Natural killer cell (primary cell): ENCODE measurements around the gene TMEM88. TPM values are rescaled to one million over a fixed set of nuclear protein-coding genes. Genes with fewer than 3 reads are reported as not detected.

ENCODE experiments used
- ATAC-seq, 3 donors: fragments of 150-1000 bp in 2 of 3; fragments of 200-7000 bp in 1 of 3; cut with Tn5 transposase; 1 replicate in 1 of 3; 2 replicates in 2 of 3; pipeline ENCODE4 v1.10.0; 2021; ENCODE audit warnings: mild to moderate bottlenecking in 2 of 3, moderate library complexity in 2 of 3
- DNase-seq, 2 donors: peaks; one replicate each; pipeline versions ENCODE4 v3.0.0 to v3.0.0-alpha.2; 2013 to 2021; ENCODE audit warnings: mixed read lengths in 1 of 2
- H3K27ac ChIP-seq: one replicate; pipeline ENCODE4 v1.5.1; 2013; ENCODE audit warnings: mild to moderate bottlenecking, low read length
- H3K27me3 ChIP-seq: one replicate; pipeline ENCODE4 v1.6.1; 2013; ENCODE audit warnings: low read length; ENCODE audit not compliant: control insufficient read depth, insufficient read depth
- H3K36me3 ChIP-seq: one replicate; pipeline ENCODE4 v1.6.1; 2013; ENCODE audit warnings: low read length; ENCODE audit not compliant: control insufficient read depth, insufficient read depth
- H3K4me1 ChIP-seq: one replicate; pipeline ENCODE4 v1.6.1; 2013; ENCODE audit warnings: low read length; ENCODE audit not compliant: control insufficient read depth, insufficient read depth
- H3K4me3 ChIP-seq: one replicate; pipeline ENCODE4 v1.5.1; 2013; ENCODE audit warnings: low read length
- H3K9me3 ChIP-seq: one replicate; pipeline ENCODE4 v1.6.1; 2013; ENCODE audit warnings: low read length; ENCODE audit not compliant: control insufficient read depth, insufficient read depth
- H3K27ac Mint-ChIP-seq, 2 donors: one replicate each; pipeline ENCODE4 v1.8.0; 2022; ENCODE audit warnings: mild to moderate bottlenecking in 2 of 2, mixed read lengths in 2 of 2, moderate library complexity in 1 of 2
- H3K27me3 Mint-ChIP-seq, 2 donors: one replicate each; pipeline ENCODE4 v1.8.0; 2022; ENCODE audit warnings: low read depth in 2 of 2, mixed read lengths in 2 of 2
- H3K36me3 Mint-ChIP-seq: one replicate; pipeline ENCODE4 v1.8.0; 2022; ENCODE audit warnings: mixed read lengths
- H3K4me1 Mint-ChIP-seq, 2 donors: one replicate each; pipeline ENCODE4 v1.8.0; 2022; ENCODE audit warnings: mixed read lengths in 2 of 2
- H3K4me3 Mint-ChIP-seq: one replicate; pipeline ENCODE4 v1.8.0; 2022; ENCODE audit warnings: mild to moderate bottlenecking, moderate library complexity, mixed read lengths
- H3K9me3 Mint-ChIP-seq, 2 donors: one replicate each; pipeline ENCODE4 v1.8.0; 2022; ENCODE audit warnings: mixed read lengths in 2 of 2
- WGBS: methylation state at CpG from one replicate; pipeline ENCODE4 v1.1.7; 2013; ENCODE audit warnings: missing lambda C conversion rate; ENCODE audit not compliant: insufficient coverage; 5-methylcytosine and 5-hydroxymethylcytosine counted together
- intact Hi-C: fragments of 100-400 bp; cut with micrococcal nuclease; formaldehyde crosslinking; loops from one replicate; pipeline ENCODE4 v1.14.2; 2022
- total RNA-seq, 4 donors: library from RNA; stranded (reverse); fragments of 120-200 nt in 1 of 4; gene quantifications; one replicate each; pipeline versions ENCODE4 v1.2.3 to v1.2.4, GENCODE V29; 2013 to 2022
- TF ChIP-seq, protein P1 (sequence below): fragments of 200-600 bp; IDR thresholded peaks from one replicate; pipeline ENCODE4 v1.8.0; 2022; ENCODE audit warnings: antibody characterized with exemption

Gene TMEM88
- total RNA-seq, 3 donors from 2014 or later (not counting 1 experiment from before 2014, with no cell fraction given) = 12.7 to 45.5 (median 27.6) TPM

DNA sequence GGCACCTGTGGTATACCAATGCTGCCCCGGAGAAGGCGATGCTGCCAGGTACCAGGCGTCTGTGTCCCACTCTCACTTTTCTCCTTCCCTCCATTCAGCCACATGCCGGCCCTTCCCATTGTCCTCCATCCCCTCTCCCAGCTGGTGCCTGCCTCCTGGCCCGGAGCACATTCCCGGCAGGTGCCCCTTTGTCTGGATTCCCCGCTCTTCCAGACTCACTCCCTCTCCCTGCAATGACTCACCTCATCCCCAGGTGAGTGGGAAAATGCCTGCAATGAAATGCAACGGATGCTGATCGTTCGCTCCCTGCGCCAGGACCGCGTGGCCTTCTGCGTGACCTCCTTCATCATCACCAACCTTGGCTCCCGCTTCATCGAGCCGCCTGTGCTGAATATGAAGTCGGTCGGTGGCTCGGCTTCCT lies 31.3 kb upstream of the TMEM88 start:
- Mint-ChIP-seq H3K4me1 (no peaks in the 10 kb centered on the region), H3K36me3 (no peaks in the 10 kb centered on the region), H3K4me3 (no peak overlapping the region), H3K27me3 (peaks cover 8 to 19% of the 10 kb centered on the region in 2 donors), H3K9me3 (no peaks in the 10 kb centered on the region), H3K27ac (no peak overlapping the region)
- Histone ChIP-seq H3K27ac (no peak overlapping the region), H3K27me3 (no peaks in the 10 kb centered on the region), H3K4me1 (no peaks in the 10 kb centered on the region), H3K36me3 (no peaks in the 10 kb centered on the region), H3K9me3 (no peaks in the 10 kb centered on the region), H3K4me3 (no peak overlapping the region)
- intact Hi-C loops = loop anchor here (5.0 kb wide), 1 partner anchor 234 kb away; no protein-coding TSS in a partner anchor
- no peak for ATAC-seq
- 96% methylated on average over 20 of the region's 20 CpGs for WGBS
- TF ChIP-seq, protein P1, sequence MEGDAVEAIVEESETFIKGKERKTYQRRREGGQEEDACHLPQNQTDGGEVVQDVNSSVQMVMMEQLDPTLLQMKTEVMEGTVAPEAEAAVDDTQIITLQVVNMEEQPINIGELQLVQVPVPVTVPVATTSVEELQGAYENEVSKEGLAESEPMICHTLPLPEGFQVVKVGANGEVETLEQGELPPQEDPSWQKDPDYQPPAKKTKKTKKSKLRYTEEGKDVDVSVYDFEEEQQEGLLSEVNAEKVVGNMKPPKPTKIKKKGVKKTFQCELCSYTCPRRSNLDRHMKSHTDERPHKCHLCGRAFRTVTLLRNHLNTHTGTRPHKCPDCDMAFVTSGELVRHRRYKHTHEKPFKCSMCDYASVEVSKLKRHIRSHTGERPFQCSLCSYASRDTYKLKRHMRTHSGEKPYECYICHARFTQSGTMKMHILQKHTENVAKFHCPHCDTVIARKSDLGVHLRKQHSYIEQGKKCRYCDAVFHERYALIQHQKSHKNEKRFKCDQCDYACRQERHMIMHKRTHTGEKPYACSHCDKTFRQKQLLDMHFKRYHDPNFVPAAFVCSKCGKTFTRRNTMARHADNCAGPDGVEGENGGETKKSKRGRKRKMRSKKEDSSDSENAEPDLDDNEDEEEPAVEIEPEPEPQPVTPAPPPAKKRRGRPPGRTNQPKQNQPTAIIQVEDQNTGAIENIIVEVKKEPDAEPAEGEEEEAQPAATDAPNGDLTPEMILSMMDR = no peak
- DNase-seq = no peak

GRCh38 chr17:7824021-7824924 lies 30.6 kb upstream of the TMEM88 start:
- intact Hi-C loops = loop anchor here (5.0 kb wide), 1 partner anchor 233 kb away; no protein-coding TSS in a partner anchor
- 94% methylated on average over 9 of the region's 9 CpGs for WGBS
- H3K4me1 Mint-ChIP-seq = no peaks in the 10 kb centered on the region
- H3K9me3 ChIP-seq = no peaks in the 10 kb centered on the region
- DNase-seq (no peak), ATAC-seq (no peak)
- H3K36me3 Mint-ChIP-seq = no peaks in the 10 kb centered on the region
- H3K27me3 ChIP-seq = no peaks in the 10 kb centered on the region
- H3K27me3 Mint-ChIP-seq = peaks cover 8 to 20% of the 10 kb centered on the region in 2 donors
- no peaks in the 10 kb centered on the region for H3K4me1 ChIP-seq
- no peak overlapping the region for H3K27ac ChIP-seq
- H3K36me3 ChIP-seq = no peaks in the 10 kb centered on the region
- no peak overlapping the region for H3K4me3 ChIP-seq
- H3K9me3 Mint-ChIP-seq = no peaks in the 10 kb centered on the region
- TF ChIP-seq, protein P1 = no peak
- H3K27ac Mint-ChIP-seq = no peak overlapping the region
- no peak overlapping the region for H3K4me3 Mint-ChIP-seq

DNA sequence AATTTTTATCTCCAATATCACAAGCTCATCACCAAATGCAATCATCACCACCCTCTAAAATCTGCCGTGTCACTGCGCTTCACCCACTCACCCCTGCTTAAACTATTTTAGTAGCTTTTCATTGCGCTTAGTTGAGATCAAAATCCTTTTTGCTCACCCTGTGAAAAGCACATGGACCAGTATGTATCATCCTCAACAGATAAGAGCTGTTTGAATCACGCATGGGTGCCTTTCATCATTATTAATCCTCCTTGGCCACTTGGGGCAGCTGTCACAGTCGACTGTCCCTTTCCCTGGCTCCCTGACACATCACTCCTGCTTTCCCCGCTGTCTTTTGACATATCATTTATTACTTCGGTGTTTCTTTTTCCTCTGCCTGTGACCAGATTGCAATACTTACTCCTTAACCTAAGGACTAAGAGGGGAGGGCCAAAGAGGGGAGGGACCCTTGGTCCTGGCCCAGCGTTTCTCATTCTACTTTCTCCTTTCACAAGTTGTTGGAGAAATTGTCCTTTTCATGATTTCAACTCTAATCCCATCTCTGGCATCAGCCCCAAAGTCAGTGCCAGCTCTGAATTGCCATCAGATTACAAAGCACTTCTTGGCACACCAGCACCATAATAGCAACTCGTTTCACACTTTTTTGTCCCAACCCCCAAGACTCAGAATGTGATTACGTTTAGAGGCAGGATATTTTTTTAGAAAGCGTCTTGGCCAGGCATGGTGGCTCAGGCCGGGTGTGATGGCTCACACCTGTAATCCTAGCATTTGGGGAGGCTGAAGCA lies 29.5 kb upstream of the TMEM88 start:
- Histone ChIP-seq H3K9me3 (no peaks in the 10 kb centered on the region), H3K27me3 (no peaks in the 10 kb centered on the region), H3K4me1 (no peaks in the 10 kb centered on the region), H3K4me3 (no peak overlapping the region), H3K36me3 (no peaks in the 10 kb centered on the region), H3K27ac (no peak overlapping the region)
- Mint-ChIP-seq H3K27me3 (peaks cover 8 to 21% of the 10 kb centered on the region in 2 donors), H3K36me3 (no peaks in the 10 kb centered on the region), H3K9me3 (no peaks in the 10 kb centered on the region), H3K4me3 (no peak overlapping the region), H3K4me1 (no peaks in the 10 kb centered on the region), H3K27ac (no peak overlapping the region)
- TF ChIP-seq, protein P1 = no peak
- WGBS = 69% methylated on average over 11 of the region's 12 CpGs
- DNase-seq = no peak
- intact Hi-C loops = no loop called here
- ATAC-seq = no peak
